A549 treated with ZK216348 at 1 μM for 4 hours (cell line): ENCODE results near the gene POGLUT2. TPM values are rescaled to one million over a fixed set of nuclear protein-coding genes. Genes with fewer than 3 reads are reported as not detected.

Source experiments
- total RNA-seq: library from RNA; stranded (reverse); fragments of 200-300 nt; extraction: Qiagen RNA extraction; gene quantifications from 5 replicates; pipeline ENCODE4 v1.2.3, GENCODE V29; 2022; ENCODE audit warnings: low read depth

The POGLUT2 gene
- 4.9 to 7.3 TPM (median 7.1 TPM) in 5 replicates for total RNA-seq

GRCh38 chr13:102798581-102799425 lies at the start of gene POGLUT2, which contains the start of gene BIVM:
Gene POGLUT2 (minus strand): TSS chr13:102798976. CDS start chr13:102798670, 306 bp downstream.
Gene BIVM (plus strand): TSS chr13:102799119. CDS start chr13:102807268, 8,149 bp downstream.

GRCh38 chr13:102845630-102846260 lies 47.0 kb upstream of the POGLUT2 start, which contains the start of gene ERCC5:
Gene ERCC5 (plus strand): TSS chr13:102846032. CDS start chr13:102846267, 235 bp downstream.

GRCh38 chr13:102773441-102774213 lies 25.1 kb downstream of the POGLUT2 start, which contains the start of gene TEX30:
Gene TEX30 (minus strand): TSS chr13:102773786. CDS start chr13:102770026, 3,760 bp downstream.

Other genes starting within 250 kb of the POGLUT2 start
- gene TPP2, start 202.0 kb downstream of the POGLUT2 start, total RNA-seq, result 10.8 to 18.7 TPM (median 16.8 TPM) in 5 replicates
- gene METTL21C, start 103.9 kb downstream of the POGLUT2 start, total RNA-seq, result not detected in 5 replicates
- 8.5 to 15.1 TPM (median 13.8 TPM) in 5 replicates for gene TEX30, start 25.2 kb downstream of the POGLUT2 start, total RNA-seq
- 1.7 to 5.1 TPM (median 4.6 TPM) in 5 replicates for gene BIVM, start 143 bp upstream of the POGLUT2 start, total RNA-seq
- 16.6 to 21.8 TPM (median 17.9 TPM) in 5 replicates for gene ERCC5, start 47.1 kb upstream of the POGLUT2 start, total RNA-seq